IMR-90 (cell line): ENCODE data around the gene RHOC. TPM values are rescaled to one million over a fixed set of nuclear protein-coding genes. Genes with fewer than 3 reads are reported as not detected.

Experiments
- ATAC-seq: fragments of 200-7000 bp; cut with Tn5 transposase; 2 replicates; pipeline ENCODE4 v1.9.1; 2020; ENCODE audit warnings: low read depth, mild to moderate bottlenecking, moderate library complexity
- BruUV-seq: library from RNA; stranded (reverse); fragments of 400-500 nt; replicated peaks from 2 replicates; lab custom pipeline; 2021; lab: Mats Ljungman, UMichigan
- CTCF ChIA-PET: fragments of 300-600 bp; formaldehyde crosslinking; extraction: SDS; loops from one replicate; lab custom pipeline; 2021; ENCODE audit warnings: antibody characterized with exemption; lab: Yijun Ruan, JAX
- POLR2A ChIA-PET: fragments of 300-600 bp; sonication (Branson Sonifier 250); formaldehyde crosslinking; loops from one replicate; lab custom pipeline; 2022; ENCODE audit warnings: antibody characterized with exemption; ENCODE audit not compliant: unreplicated experiment; lab: Charles Lee
- DNase-seq: peaks from one replicate; pipeline ENCODE4 v3.0.0; 2013
- H2AFZ ChIP-seq: replicated peaks from 2 replicates; pipeline ENCODE3; 2013; ENCODE audit warnings: low read length, mild to moderate bottlenecking; ENCODE audit not compliant: poor library complexity
- H2AK5ac ChIP-seq: 2 replicates; pipeline ENCODE4 v1.6.1; 2013; ENCODE audit warnings: low read depth, low read length, inconsistent platforms
- H2AK9ac ChIP-seq: replicated peaks from 2 replicates; pipeline ENCODE3; 2013; ENCODE audit warnings: mild to moderate bottlenecking, low read depth, low read length, moderate library complexity; ENCODE audit not compliant: poor library complexity
- H2BK120ac ChIP-seq: 2 replicates; pipeline ENCODE4 v1.6.1; 2013; ENCODE audit warnings: low read depth, low read length, inconsistent platforms
- H2BK15ac ChIP-seq: 3 replicates; pipeline ENCODE4 v1.6.1; 2013; ENCODE audit warnings: low read depth, low read length, inconsistent platforms
- H2BK20ac ChIP-seq: 2 replicates; pipeline ENCODE4 v1.6.1; 2013; ENCODE audit warnings: low read depth, mild to moderate bottlenecking, inconsistent platforms, low read length, moderate library complexity
- H2BK5ac ChIP-seq: 2 replicates; pipeline ENCODE4 v1.6.1; 2013; ENCODE audit warnings: mild to moderate bottlenecking, low read depth, low read length, inconsistent platforms; ENCODE audit not compliant: poor library complexity, severe bottlenecking
- H3K14ac ChIP-seq: replicated peaks from 2 replicates; pipeline ENCODE4 v1.6.1; 2013; ENCODE audit warnings: low read depth, low read length, inconsistent platforms
- H3K18ac ChIP-seq: 2 replicates; pipeline ENCODE4 v1.6.1; 2013; ENCODE audit warnings: low read depth, low read length, control low read depth
- H3K23ac ChIP-seq: 2 replicates; pipeline ENCODE4 v1.6.1; 2013; ENCODE audit warnings: low read depth, low read length, inconsistent platforms
- H3K27ac ChIP-seq: 2 replicates; pipeline ENCODE4 v1.5.1; 2013; ENCODE audit warnings: mild to moderate bottlenecking, control low read depth, low read length; ENCODE audit not compliant: insufficient read depth
- H3K27me3 ChIP-seq: 2 replicates; pipeline ENCODE4 v1.6.1; 2013; ENCODE audit warnings: low read length; ENCODE audit not compliant: control insufficient read depth, insufficient read depth
- H3K36me3 ChIP-seq: 2 replicates; pipeline ENCODE4 v1.6.1; 2013; ENCODE audit warnings: low read length, mixed read lengths; ENCODE audit not compliant: control insufficient read depth, insufficient read depth
- H3K4ac ChIP-seq: 2 replicates; pipeline ENCODE4 v1.6.1; 2013; ENCODE audit warnings: low read depth, low read length, inconsistent platforms
- H3K4me1 ChIP-seq: 2 replicates; pipeline ENCODE4 v1.6.1; 2013; ENCODE audit warnings: low read length, mixed read lengths; ENCODE audit not compliant: control insufficient read depth, insufficient read depth
- H3K4me2 ChIP-seq: 2 replicates; pipeline ENCODE4 v1.6.1; 2013; ENCODE audit warnings: low read depth, mild to moderate bottlenecking, control low read depth, low read length, moderate library complexity
- H3K4me3 ChIP-seq: 2 replicates; pipeline ENCODE4 v1.5.1; 2013; ENCODE audit warnings: low read depth, mild to moderate bottlenecking, control low read depth, low read length, moderate library complexity; ENCODE audit not compliant: insufficient read depth
- H3K56ac ChIP-seq: 2 replicates; pipeline ENCODE4 v1.6.1; 2013; ENCODE audit warnings: low read length, inconsistent platforms; ENCODE audit not compliant: insufficient read depth; ENCODE audit errors: extremely low read depth
- H3K79me1 ChIP-seq, 2 experiments: 2 replicates each; pipeline ENCODE4 v1.6.1; 2013; ENCODE audit warnings: low read length in 2 of 2, inconsistent platforms in 1 of 2, low read depth in 1 of 2
- H3K9ac ChIP-seq: 2 replicates; pipeline ENCODE4 v1.6.1; 2013; ENCODE audit warnings: low read depth, low read length, control low read depth
- H3K9me1 ChIP-seq: 2 replicates; pipeline ENCODE4 v1.6.1; 2013; ENCODE audit warnings: low read length, inconsistent platforms; ENCODE audit not compliant: insufficient read depth
- H3K9me3 ChIP-seq: 2 replicates; pipeline ENCODE4 v1.6.1; 2013; ENCODE audit warnings: low read length; ENCODE audit not compliant: control insufficient read depth, insufficient read depth
- H4K20me1 ChIP-seq: 2 replicates; pipeline ENCODE4 v1.6.1; 2013; ENCODE audit warnings: low read length, inconsistent platforms; ENCODE audit not compliant: insufficient read depth
- H4K5ac ChIP-seq: 2 replicates; pipeline ENCODE4 v1.6.1; 2013; ENCODE audit warnings: mild to moderate bottlenecking, low read depth, low read length, control low read depth
- H4K8ac ChIP-seq, 2 experiments: 2 replicates each; pipeline ENCODE4 v1.6.1; 2013; ENCODE audit warnings: low read depth in 2 of 2, low read length in 2 of 2, control low read depth in 1 of 2, inconsistent platforms in 1 of 2
- H4K91ac ChIP-seq: 2 replicates; pipeline ENCODE4 v1.6.1; 2013; ENCODE audit warnings: low read depth, low read length, inconsistent platforms; ENCODE audit not compliant: insufficient read depth
- BHLHE40 ChIP-seq: fragments of 150-350 bp; IDR thresholded peaks from 2 replicates; pipeline ENCODE4 v1.6.1; 2016; ENCODE audit warnings: mild to moderate bottlenecking, low read depth, low read length
- CEBPB ChIP-seq: IDR thresholded peaks from 2 replicates; pipeline ENCODE4 v1.6.1; 2012; ENCODE audit warnings: low read depth, low read length, improper control_type of control experiment
- CHD1 ChIP-seq: IDR thresholded peaks from 2 replicates; pipeline ENCODE4 v1.6.1; 2012; ENCODE audit warnings: low read depth, low read length, improper control_type of control experiment
- CTCF ChIP-seq: conservative IDR thresholded peaks from 2 replicates; pipeline ENCODE4 v1.5.1; 2012; ENCODE audit warnings: mild to moderate bottlenecking, low read depth, low read length, improper control_type of control experiment
- ELK1 ChIP-seq: fragments of 150-350 bp; IDR thresholded peaks from 2 replicates; pipeline ENCODE4 v1.6.1; 2016; ENCODE audit warnings: low read depth, mild to moderate bottlenecking, low read length, moderate library complexity, borderline replicate concordance
- FOS ChIP-seq: fragments of 150-350 bp; IDR thresholded peaks from 2 replicates; pipeline ENCODE4 v1.6.1; 2016; ENCODE audit warnings: low read depth, low read length
- MAFK ChIP-seq: IDR thresholded peaks from 2 replicates; pipeline ENCODE4 v1.6.1; 2012; ENCODE audit warnings: low read depth, low read length, improper control_type of control experiment
- MAZ ChIP-seq: IDR thresholded peaks from 2 replicates; pipeline ENCODE4 v1.6.1; 2012; ENCODE audit warnings: low read depth, mild to moderate bottlenecking, low read length, improper control_type of control experiment, moderate library complexity, borderline replicate concordance
- MXI1 ChIP-seq: IDR thresholded peaks from 2 replicates; pipeline ENCODE4 v1.6.1; 2012; ENCODE audit warnings: low read depth, mild to moderate bottlenecking, low read length, moderate library complexity, borderline replicate concordance
- NFE2L2 ChIP-seq: fragments of 150-350 bp; IDR thresholded peaks from 2 replicates; pipeline ENCODE4 v1.6.1; 2016; ENCODE audit warnings: low read depth, mild to moderate bottlenecking, low read length
- POLR2A ChIP-seq: IDR thresholded peaks from 2 replicates; pipeline ENCODE4 v1.6.1; 2012; ENCODE audit warnings: mild to moderate bottlenecking, low read depth, low read length
- RAD21 ChIP-seq: IDR thresholded peaks from 2 replicates; pipeline ENCODE4 v1.6.1; 2012; ENCODE audit warnings: low read length, improper control_type of control experiment
- RCOR1 ChIP-seq: IDR thresholded peaks from 2 replicates; pipeline ENCODE4 v1.6.1; 2012; ENCODE audit warnings: mild to moderate bottlenecking, low read length, improper control_type of control experiment; ENCODE audit not compliant: insufficient replicate concordance
- RFX5 ChIP-seq: IDR thresholded peaks from 2 replicates; pipeline ENCODE4 v1.8.0; 2012; ENCODE audit warnings: low read depth, mild to moderate bottlenecking, low read length, moderate library complexity
- SMC3 ChIP-seq: fragments of 150-350 bp; IDR thresholded peaks from 2 replicates; pipeline ENCODE4 v1.6.1; 2016; ENCODE audit warnings: low read depth, mild to moderate bottlenecking, antibody characterized with exemption, low read length, moderate library complexity
- USF2 ChIP-seq: fragments of 150-350 bp; IDR thresholded peaks from 2 replicates; pipeline ENCODE4 v1.6.1; 2017; ENCODE audit warnings: mild to moderate bottlenecking, antibody characterized with exemption, low read length, low read depth
- WGBS, 2 experiments: methylation state at CpG; one replicate each; pipeline versions ENCODE4 v1.1.5 to v1.1.7; 2013; ENCODE audit warnings: missing lambda C conversion rate in 2 of 2; ENCODE audit not compliant: insufficient read length in 1 of 2; ENCODE audit errors: extremely low coverage in 2 of 2; 5-methylcytosine and 5-hydroxymethylcytosine counted together
- dilution Hi-C: fragments of 300-500 bp; cut with HindIII; formaldehyde crosslinking; loops from one replicate; pipeline ENCODE4 v1.14.3; 2018; ENCODE audit warnings: low sequenced_read_pairs; ENCODE audit not compliant: unreplicated experiment
- in situ Hi-C: fragments of 300-500 bp; cut with MboI; formaldehyde crosslinking; loops from 3 replicates; pipeline ENCODE4 v1.14.3; 2019; ENCODE audit warnings: low sequenced_read_pairs, inconsistent platforms, mixed read lengths
- intact Hi-C: fragments of 100-400 bp; cut with micrococcal nuclease; formaldehyde crosslinking; loops from 2 replicates; pipeline ENCODE4 v1.10.0; 2022
- polyA plus RNA-seq, 3 experiments: library from polyadenylated mRNA; depleted of rRNA; stranded (reverse); fragments of >200 nt; gene quantifications; 2 replicates each; pipeline ENCODE4 v1.2.3, GENCODE V29; 2012; ENCODE audit warnings: low replicate concordance in 1 of 3
- total RNA-seq: library from RNA; depleted of rRNA; stranded (reverse); fragments of >200 nt; gene quantifications from 2 replicates; pipeline ENCODE4 v1.2.3, GENCODE V29; 2012

RHOC gene
- total and polyA plus RNA-seq, 2 of the 4 experiments (the other 2 are of a cell fraction), result 764 to 839 TPM

GRCh38 chr1:112666946-112667345 is 40.0 kb downstream of the RHOC start:
- no peak overlapping the region for H2BK5ac ChIP-seq
- BruUV-seq, result no TSS peak
- H2BK20ac ChIP-seq, result no peak overlapping the region
- H3K4ac ChIP-seq, result no peak overlapping the region
- intact Hi-C loops, result no loop called here
- DNase-seq, result no peak
- no peak for ATAC-seq
- no peak overlapping the region for H3K18ac ChIP-seq
- H3K9ac ChIP-seq, result no peak overlapping the region
- no peak overlapping the region for H2BK120ac ChIP-seq
- peaks cover 3% of the 10 kb centered on the region; the same call in 1 of the 2 replicates for H4K20me1 ChIP-seq
- no CpG with 5 or more reads among the region's 2 CpGs for WGBS, 2 experiments
- peaks cover 37% of the 10 kb centered on the region for H3K36me3 ChIP-seq
- no peak overlapping the region for H2AK5ac ChIP-seq
- in situ Hi-C loops, result no loop called here
- no peak overlapping the region for H3K56ac ChIP-seq
- dilution Hi-C loops, result no loop called here
- no peak overlapping the region for H4K91ac ChIP-seq
- no peaks in the 10 kb centered on the region for H3K4me1 ChIP-seq
- ChIA-PET POLR2A (no interaction called here), CTCF (no interaction called here)
- no peak overlapping the region for H3K23ac ChIP-seq
- no peaks in the 10 kb centered on the region for H3K9me3 ChIP-seq
- no peak overlapping the region for H3K4me2 ChIP-seq
- peaks cover 2 to 9% of the 10 kb centered on the region in 2 experiments for H3K79me1 ChIP-seq
- H3K27me3 ChIP-seq, result no peaks in the 10 kb centered on the region
- no peak overlapping the region for H3K14ac ChIP-seq
- H3K9me1 ChIP-seq, result 0 out of 2 replicates have a peak, but pooled peaks cover 2% of the 10 kb centered on the region
- TF ChIP-seq FOS (no peak), RCOR1 (no peak), MXI1 (no peak), USF2 (no peak), NFE2L2 (no peak), CEBPB (no peak), RFX5 (no peak), CHD1 (no peak), BHLHE40 (no peak), POLR2A (no peak), SMC3 (no peak), CTCF (no peak), ELK1 (no peak), MAZ (no peak), RAD21 (no peak), MAFK (no peak)
- H2BK15ac ChIP-seq, result no peak overlapping the region
- H3K4me3 ChIP-seq, result no peak overlapping the region
- no peak overlapping the region for H2AFZ ChIP-seq
- H2AK9ac ChIP-seq, result no peak overlapping the region
- H3K27ac ChIP-seq, result no peak overlapping the region
- H4K5ac ChIP-seq, result no peak overlapping the region
- H4K8ac ChIP-seq, result no peak overlapping the region
